SK-N-SH treated with all-trans-retinoic acid at 6 μM for 48 hours (cell line): ENCODE measurements around the gene KIAA1755.

ENCODE experiments used
- ARNTL ChIP-seq: fragments of 450-650 bp; formaldehyde crosslinking; IDR thresholded peaks from 2 replicates; pipeline ENCODE4 v1.5.0; 2020; ENCODE audit warnings: low read depth, mild to moderate bottlenecking, moderate library complexity, borderline replicate concordance
- CSRNP3 ChIP-seq: fragments of 250-450 bp; sonication (Bioruptor Pico); IDR thresholded peaks from 2 replicates; pipeline ENCODE4 v1.5.1; 2021; ENCODE audit warnings: mild to moderate bottlenecking, moderate library complexity
- ESRRG ChIP-seq: fragments of 250-450 bp; sonication (Bioruptor Pico); IDR thresholded peaks from 2 replicates; pipeline ENCODE4 v1.6.1; 2021; ENCODE audit warnings: mild to moderate bottlenecking
- GLIS3 ChIP-seq: fragments of 250-450 bp; sonication (Bioruptor Pico); IDR thresholded peaks from 2 replicates; pipeline ENCODE4 v1.5.0; 2020; ENCODE audit warnings: mild to moderate bottlenecking, moderate library complexity
- POU6F1 ChIP-seq: fragments of 250-450 bp; sonication (Bioruptor Pico); IDR thresholded peaks from 2 replicates; pipeline ENCODE4 v1.8.0; 2021; ENCODE audit warnings: low read depth, mild to moderate bottlenecking, moderate library complexity, borderline replicate concordance
- ZFP3 ChIP-seq: fragments of 250-450 bp; sonication (Bioruptor Pico); IDR thresholded peaks from 2 replicates; pipeline ENCODE4 v1.5.0; 2020; ENCODE audit warnings: mild to moderate bottlenecking, moderate library complexity
- ZFP30 ChIP-seq: fragments of 450-650 bp; formaldehyde crosslinking; IDR thresholded peaks from 2 replicates; pipeline ENCODE4 v1.5.0; 2022; ENCODE audit warnings: mild to moderate bottlenecking, moderate library complexity
- ZNF565 ChIP-seq: fragments of 450-650 bp; formaldehyde crosslinking; conservative IDR thresholded peaks from 2 replicates; pipeline ENCODE4 v1.5.0; 2020; ENCODE audit warnings: low read depth, mild to moderate bottlenecking, moderate library complexity
- TF ChIP-seq, protein P1 (sequence below): fragments of 250-450 bp; sonication (Bioruptor Pico); IDR thresholded peaks from 2 replicates; pipeline ENCODE4 v1.8.0; 2020; ENCODE audit warnings: mild to moderate bottlenecking, moderate library complexity, borderline replicate concordance

DNA sequence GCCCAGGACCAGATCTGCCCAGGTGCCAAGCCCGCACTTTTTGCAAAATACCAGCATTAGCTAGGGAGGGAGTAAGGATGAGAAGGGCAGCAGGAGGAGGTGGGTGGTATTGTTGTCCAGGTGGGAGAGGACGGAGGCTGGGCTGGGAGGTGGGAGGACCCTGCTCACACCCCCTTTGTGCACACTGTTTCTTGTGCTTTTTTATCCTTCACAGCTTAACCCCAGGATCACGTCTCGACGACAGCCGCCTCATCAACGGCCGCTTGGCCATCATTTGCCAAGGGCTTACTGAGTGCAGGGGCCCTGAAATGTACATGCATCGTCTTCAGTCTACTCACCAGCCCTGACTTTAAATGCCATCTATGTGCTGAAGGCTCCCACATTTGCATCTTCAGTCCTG, 83.3 kb downstream of the KIAA1755 start:
- no peak for TF ChIP-seq ESRRG (CRISPR knock-in tag)
- TF ChIP-seq ZFP3 (CRISPR knock-in tag), result no peak
- TF ChIP-seq POU6F1, result no peak
- TF ChIP-seq GLIS3 (CRISPR knock-in tag), result no peak
- TF ChIP-seq, protein P1, sequence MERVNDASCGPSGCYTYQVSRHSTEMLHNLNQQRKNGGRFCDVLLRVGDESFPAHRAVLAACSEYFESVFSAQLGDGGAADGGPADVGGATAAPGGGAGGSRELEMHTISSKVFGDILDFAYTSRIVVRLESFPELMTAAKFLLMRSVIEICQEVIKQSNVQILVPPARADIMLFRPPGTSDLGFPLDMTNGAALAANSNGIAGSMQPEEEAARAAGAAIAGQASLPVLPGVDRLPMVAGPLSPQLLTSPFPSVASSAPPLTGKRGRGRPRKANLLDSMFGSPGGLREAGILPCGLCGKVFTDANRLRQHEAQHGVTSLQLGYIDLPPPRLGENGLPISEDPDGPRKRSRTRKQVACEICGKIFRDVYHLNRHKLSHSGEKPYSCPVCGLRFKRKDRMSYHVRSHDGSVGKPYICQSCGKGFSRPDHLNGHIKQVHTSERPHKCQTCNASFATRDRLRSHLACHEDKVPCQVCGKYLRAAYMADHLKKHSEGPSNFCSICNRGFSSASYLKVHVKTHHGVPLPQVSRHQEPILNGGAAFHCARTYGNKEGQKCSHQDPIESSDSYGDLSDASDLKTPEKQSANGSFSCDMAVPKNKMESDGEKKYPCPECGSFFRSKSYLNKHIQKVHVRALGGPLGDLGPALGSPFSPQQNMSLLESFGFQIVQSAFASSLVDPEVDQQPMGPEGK (CRISPR knock-in tag), result no peak
- TF ChIP-seq ARNTL (CRISPR knock-in tag), result no peak
- no peak for TF ChIP-seq CSRNP3
- no peak for TF ChIP-seq ZFP30 (CRISPR knock-in tag)
- no peak for TF ChIP-seq ZNF565 (CRISPR knock-in tag)
